GM18519 (cell line): ENCODE data around the gene ARVCF.

ENCODE experiments used
- ATAC-seq: cut with Tn5 transposase; IDR thresholded peaks from one replicate; pipeline ENCODE4 v1.9.1; 2021; ENCODE audit warnings: mild to moderate bottlenecking, moderate library complexity; ENCODE audit not compliant: unreplicated experiment, low FRiP score

ARVCF gene

GRCh38 chr22:20001082-20001638, 15.5 kb downstream of the ARVCF start:
- ATAC-seq = no peak

DNA sequence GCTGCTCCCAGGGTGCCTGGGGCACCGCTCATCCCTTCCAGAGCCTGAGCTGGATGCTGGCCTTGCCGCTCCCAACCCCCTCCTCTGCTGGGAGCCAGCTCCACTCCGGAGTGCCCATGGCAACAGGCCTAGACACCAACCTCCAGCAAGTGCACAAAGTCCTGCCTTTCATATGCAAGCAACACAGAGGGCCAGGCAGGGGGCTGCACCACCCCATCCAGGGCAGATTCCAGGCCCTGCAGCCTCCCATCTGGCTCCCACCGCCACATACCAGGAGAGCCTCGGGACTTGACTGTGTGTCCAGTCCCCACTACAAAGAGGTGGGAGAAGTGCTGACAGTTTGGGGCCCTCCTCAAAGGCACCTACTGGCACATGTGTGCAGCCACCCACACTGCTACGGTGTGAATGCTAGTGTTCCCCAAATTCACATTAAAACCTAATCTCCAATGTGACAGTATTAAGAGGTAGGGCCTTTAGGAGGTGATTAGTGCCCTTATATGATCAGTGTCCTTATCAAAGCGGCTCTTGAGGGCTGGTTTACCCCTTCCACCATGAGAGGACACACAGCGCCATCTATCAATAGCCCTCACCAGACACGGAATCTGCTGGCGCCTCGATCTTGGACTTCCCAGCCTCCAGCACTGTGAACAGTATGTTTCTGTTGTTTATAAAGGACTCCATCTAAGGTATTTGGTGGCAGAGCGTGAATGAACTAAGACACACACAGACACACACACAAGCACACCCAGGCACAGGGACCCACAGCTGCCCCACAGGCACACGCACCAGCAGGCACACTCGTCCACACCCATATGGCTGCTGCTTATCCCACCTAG, 16.2 kb downstream of the ARVCF start:
- no peak for ATAC-seq

GRCh38 chr22:19998991-19999820, 17.4 kb downstream of the ARVCF start:
- ATAC-seq = no peak

DNA sequence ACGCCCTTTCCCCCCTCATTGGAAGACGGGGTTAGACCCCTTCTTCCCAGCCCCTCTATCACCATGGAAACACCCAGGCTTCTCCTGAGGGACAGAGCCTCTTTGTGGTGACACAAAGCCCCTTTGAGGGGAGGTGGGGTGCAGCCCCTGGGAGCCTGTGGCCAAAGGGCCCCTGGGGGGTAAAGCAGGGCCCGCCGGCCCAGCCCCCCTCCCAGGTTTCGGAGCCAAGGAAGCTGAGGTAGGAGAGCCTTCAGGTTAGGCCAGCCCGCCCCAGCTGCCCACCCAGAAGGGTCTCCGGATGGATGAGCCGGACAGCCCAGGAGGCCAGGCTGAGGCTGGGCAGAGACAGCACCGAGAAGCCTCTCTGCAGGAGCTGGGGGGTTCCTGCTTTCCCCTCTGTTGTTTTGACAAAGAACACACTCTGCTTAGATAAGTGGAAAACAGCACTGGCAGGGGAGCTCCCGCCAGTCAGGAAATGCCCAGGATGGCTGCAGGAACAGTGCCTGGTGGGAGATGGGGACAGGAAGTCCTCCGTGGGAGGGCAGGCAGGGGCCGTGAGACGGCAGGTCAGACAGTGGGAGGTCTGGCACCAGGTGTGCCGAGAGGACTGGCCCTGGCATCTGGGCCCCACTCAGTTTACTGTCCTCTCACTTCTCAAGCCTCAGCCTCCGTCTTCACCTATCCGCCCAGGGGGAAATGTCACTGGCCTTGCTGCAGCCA, 18.2 kb downstream of the ARVCF start:
- ATAC-seq = no peak

DNA sequence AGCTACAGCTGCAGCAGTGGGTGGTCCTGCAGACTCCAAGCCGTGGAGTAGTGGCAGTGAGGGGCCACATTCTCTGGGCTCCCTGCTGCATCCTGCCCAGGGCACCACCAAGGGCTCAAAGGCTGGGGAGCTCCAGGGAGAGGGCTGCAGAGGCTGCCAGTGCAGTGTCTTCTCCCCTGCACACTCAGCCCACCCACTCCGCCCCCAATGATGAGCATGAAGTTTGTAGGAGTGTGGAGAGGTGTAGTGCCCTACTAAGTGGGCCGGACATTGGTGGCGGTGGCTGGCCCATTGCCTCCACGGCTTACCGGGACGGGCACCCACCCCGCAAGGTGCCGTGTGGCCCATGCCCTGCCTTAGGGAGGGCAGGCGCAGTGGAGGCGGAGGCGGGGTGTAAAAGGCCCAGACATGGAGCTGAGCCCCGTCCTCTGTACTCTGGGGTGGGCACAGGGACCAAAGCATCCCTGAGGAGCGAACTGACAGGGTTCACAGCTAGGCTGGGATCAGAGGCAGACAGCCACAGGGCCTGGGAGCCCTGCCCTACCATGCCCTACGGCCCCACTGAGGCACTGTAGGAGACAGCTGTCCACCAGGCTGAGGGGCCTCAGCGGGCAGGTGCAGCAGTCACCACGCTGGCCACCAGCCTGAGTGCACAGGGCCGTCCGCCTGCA, 18.9 kb downstream of the ARVCF start:
- ATAC-seq = no peak

DNA sequence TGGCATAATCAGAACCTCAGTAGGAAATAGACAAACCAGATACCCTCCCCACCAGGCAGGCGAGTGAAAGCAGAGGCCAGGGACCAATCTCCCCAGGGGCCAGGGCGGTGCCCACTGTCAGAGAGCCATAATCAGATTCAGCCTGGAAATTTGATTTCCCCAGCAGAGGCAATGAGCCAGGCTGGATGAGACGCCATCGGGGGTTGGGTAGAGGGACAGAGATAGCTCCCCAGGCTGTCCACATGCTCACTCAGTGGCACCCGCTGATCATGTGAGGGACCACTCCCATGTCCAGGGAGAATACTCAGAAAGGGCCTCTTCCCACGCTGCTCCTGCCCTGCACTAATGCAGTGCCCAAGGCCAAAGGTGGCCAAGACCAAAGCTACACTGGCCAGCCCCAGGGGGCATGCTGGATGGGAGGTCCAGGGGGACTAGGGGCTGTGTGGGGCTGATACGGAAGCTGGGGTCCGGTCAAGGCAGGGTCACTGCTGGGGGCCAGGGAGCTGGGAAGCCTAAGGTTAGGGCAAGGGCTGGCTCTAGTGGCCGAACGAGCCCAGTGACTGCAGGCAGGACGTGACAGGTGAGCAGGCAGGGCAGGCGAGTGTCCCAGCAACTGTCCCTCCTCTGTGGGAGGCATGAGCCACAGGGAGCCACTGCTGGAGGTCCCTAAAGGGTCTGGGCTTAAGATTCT, 19.8 kb downstream of the ARVCF start:
- no peak for ATAC-seq

DNA sequence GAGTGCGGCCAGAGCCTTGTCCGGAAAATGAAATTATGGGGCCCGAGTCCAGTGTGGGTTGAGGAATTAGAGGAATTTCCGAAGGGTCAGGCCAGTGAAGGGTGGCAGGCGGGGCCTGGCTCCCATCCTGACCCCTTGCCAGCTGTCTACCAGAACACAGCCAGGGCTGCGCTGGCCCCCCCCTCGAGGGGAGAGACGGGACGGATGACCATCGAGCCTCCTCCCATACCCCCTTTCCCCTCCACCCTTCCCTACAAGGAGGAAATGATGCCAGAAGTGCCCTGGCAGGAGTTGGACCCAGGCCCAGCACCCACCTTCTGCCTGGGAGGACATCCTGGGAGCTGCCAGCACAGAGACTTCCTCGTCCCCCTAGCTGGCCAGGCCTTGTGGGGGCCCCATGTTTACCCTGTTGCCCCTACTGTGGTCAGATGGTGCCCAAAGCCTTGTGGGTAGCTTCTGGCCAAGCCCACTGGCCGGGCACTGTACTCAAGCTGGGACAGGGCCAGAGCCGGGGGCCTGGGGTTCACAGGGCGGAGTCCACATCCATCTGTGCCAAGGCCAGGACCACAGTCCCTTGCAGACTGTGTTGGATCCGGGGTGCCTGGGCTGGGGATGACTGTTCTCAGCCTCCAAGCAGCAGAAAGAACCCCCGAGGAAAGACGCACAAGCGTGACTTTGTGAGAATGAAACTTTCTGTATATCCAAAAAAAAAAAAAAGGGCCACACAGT, 20.8 kb downstream of the ARVCF start:
- ATAC-seq = no peak

DNA sequence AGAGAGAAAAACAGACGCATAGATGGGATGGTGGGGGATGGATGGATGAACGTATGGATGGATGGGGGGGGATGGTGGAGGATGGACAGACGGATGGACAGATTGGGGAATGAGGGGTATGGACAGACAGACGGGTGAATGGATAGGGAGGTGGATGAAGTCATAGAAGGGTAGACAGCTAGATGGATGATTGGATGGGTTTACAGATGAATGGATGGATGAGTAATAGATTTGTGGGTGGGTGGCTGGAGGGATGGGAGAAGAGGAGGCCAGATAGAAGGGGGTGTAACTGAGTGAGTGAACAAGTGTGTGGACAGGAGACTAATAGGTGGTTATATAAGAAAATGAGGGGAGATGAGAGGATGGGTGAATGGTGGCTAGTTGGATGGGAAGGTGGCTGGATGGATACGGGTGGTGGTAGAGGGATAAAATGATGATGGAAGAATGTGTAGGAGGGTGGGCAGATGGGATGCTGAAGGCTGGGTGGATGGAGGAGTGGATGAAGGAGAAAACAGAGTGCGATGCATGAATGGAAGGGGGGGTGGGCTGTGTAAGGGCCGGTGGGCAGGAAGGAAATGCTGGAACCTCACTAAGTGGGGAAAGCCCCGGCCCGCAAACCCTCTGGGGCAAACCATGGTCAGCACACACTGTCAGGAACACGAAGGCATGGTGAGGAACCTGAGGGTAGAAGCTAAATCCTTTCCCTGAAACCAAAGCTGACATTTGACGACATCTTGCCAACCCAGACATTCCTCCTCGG, 21.6 kb downstream of the ARVCF start:
- no peak for ATAC-seq

DNA sequence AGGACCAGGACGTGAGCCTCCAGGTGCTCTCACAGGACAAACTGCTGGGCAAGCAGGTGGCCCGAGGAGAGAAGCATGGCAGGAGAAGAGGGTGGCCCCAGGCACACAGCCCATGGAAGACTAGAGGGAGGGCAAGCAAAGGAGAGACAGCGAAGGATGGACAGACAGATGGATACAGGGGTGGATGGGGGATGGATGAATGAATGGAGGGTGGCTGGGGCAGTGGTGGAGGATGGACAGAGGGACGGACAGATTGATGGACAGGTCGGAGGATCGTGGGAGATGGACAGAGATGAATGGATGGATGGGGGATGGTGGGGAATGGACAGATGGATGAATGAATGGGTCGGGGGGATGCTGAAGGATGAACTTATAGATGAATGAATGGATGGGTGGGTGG, 22.7 kb downstream of the ARVCF start:
- no peak for ATAC-seq

GRCh38 chr22:19992921-19993355, 23.7 kb downstream of the ARVCF start:
- no peak for ATAC-seq

- no peak for ATAC-seq
Measured at GRCh38 chr22:19992481-19992911, 24.1 kb downstream of the ARVCF start.

DNA sequence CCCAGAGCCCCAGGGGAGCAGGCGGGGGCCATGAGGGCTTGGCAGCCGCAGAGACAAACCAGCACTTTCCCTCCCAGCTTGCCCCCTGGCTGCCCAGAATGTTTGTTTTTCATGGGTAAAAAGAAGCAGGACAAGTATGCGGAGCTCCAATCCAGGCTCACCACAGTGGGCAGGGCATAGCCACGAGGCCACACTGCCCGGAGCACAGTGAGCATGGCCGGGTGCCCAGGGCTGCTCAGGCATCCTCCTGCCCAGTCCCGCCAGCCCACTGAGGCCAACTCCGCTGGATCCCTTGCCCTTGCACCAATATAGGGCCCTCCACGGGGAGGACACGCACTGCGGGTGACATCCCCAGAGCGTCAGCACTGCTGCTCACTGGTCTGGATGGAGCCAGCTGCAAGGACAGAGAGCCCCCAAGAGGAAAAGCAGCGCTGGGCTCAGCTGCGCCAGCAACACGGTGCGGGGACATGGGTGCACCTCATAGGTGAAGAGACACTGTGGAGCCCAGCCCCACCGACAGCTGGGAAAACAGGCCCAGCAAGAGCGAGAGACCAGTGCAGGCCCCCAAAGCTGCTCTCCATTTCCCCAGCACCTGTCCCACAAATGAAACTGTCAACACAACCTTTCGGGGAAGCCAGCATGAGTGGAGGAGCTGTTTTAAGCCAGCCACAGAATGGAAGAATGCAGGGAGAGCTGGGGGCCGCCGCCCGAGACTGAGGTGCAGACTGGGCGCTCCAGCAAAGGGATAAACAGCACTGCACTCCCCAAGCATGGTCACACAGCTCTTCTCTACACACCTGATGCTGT, 24.8 kb downstream of the ARVCF start:
- no peak for ATAC-seq

GRCh38 chr22:19991395-19991644, 25.3 kb downstream of the ARVCF start:
- no peak for ATAC-seq

DNA sequence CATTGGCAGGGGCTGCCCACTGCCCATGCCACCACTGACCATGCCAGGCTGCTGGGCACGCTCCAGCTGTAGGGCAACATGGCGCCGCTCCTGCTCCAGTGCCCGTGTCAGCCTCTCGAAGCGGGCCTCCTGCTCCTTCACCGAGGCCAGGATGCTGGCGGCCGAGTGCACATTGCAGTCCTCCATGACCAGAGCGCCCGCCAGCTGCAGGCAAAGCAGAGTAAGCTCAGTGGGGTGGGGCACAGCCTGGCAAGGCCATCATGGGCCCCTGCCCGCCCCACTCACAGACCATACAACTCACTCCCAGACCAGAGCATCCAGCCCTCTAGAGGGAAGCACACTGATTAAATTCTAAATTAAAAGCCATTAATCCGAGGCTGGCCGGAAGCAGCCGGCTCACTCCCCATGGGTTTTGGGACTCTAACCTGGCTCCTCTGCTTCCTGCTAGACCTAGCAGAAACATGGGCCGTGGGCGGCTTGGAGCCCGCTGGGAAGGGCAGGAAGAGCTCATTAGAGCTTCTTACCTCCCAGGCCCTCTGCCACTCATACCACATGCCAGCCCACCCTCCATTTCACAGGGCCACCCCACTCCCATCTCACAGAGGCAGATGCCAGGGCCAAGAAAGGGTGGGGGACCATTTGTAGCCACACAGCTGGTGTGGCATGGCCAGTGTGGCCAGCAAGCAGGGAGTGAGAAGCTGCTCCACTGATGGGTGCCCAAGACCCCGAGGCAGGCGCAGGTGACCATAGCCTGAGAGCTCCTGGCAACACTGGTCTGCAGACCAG, 25.8 kb downstream of the ARVCF start:
- no peak for ATAC-seq

DNA sequence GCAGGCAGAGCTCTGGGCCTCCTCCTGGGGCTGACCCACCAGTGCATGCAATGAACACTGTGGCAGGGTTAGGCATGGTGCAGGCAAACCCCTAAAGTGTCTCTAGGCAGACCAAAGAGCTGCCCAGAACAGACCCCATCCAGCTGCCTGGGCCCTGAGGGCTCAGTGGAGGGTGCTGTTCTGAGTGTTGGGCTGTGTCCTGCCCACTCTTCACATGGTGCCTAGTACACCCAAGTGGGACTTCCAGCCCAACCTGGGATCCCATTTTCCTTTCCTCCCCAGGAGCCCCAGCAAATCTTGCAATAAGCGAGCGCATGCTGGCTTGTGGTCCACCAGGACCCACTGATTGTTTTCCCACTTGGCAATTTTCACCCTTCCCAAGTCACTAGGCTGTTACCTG, 26.4 kb downstream of the ARVCF start:
- ATAC-seq = no peak

DNA sequence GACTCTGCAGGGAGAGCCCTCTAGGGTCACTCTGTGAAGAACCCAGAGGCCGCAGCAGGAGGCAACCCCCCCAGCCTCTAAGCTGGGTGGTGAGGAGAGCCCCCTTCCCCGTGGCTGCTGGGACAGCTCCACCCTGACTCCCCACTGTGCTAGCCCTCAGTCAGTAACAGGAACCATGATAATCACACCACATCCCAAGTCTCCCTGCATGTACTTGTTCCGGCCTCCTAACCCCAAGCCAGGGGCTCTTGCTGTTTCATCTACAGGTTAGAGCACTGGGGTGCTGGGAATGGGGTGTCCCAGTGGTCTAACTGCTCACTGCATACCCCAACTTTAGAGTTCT, 26.9 kb downstream of the ARVCF start:
- ATAC-seq = no peak
